ENCODE results near the gene ZAR1L. TPM values are rescaled to one million over a fixed set of nuclear protein-coding genes. Genes with fewer than 3 reads are reported as not detected.

The ZAR1L gene
- total RNA-seq, 2 donors from 2014 or later = not detected

GRCh38 chr13:32284927-32285632, 30.1 kb downstream of the ZAR1L start:
- Histone ChIP-seq H3K36me3 (no peaks in the 10 kb centered on the region), H3K9me3 (no peaks in the 10 kb centered on the region), H3K27me3 (no peaks in the 10 kb centered on the region), H3K4me1 (no peaks in the 10 kb centered on the region), H3K27ac (no peak overlapping the region), H3K9ac (ENCODE audit: low read depth in 2 of 2, low read length in 2 of 2) (no peak overlapping the region), H3K4me3 (no peak overlapping the region)
- no peak for TF ChIP-seq CTCF (IDR thresholded peaks at IDR 0.05)
- intact Hi-C loops (cut with DNase I) = no loop called here
- no peak for DNase-seq

DNA sequence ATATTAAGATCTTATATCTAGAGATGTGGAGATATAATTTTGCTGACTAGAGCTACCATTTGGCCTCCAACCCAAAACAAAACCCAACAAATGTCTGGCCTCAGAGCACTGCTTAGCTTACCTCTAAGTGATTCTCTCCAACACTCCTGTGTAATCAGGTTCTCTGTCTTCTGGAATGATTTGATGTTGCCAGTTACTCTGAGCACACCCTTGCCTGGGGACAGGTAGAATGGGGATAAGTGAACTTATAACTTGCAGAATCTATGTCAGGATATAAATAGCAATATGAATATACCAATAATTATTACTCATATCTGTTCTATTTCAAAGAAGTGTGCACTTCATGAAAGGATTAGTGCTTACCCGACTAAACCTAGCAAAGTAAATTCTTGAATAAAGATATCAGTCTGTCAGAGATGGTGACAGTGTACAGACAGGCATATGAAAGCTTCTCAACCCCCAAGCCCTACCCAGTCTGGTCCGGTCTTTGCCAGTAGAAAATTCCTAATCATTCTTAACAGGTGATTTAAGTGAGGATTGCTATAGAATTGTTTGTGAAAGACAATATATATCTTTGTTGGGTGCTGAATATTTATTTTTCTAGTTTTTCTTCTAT, 33.0 kb downstream of the ZAR1L start:
- no peaks in the 10 kb centered on the region for H3K36me3 ChIP-seq
- H3K9ac ChIP-seq (ENCODE audit: low read depth in 2 of 2, low read length in 2 of 2) = no peak overlapping the region
- H3K4me1 ChIP-seq = no peaks in the 10 kb centered on the region
- no peak for TF ChIP-seq CTCF (IDR thresholded peaks at IDR 0.05)
- no peaks in the 10 kb centered on the region for H3K27me3 ChIP-seq
- no peak overlapping the region for H3K4me3 ChIP-seq
- H3K27ac ChIP-seq = no peak overlapping the region
- no peaks in the 10 kb centered on the region for H3K9me3 ChIP-seq
- intact Hi-C loops (cut with DNase I) = no loop called here
- no peak for DNase-seq

DNA sequence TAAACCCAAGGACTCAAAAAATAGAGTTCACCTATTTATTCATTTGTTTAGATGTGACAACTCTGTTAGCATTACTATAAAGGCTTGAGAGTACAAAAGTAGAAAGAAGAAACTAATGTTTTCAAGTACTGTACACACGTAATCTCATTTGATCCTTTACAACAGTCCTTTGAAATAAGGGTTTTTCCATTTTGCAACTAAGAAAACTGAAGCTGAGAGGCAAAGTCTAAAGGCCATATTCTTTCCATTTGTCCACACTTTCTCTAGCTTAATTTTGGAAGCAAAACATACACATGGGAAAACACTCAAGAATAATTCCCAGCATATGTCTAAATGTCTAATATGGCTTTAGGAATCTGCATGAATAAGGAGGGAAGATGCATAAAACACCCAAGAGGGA, 34.1 kb downstream of the ZAR1L start:
- no peak for DNase-seq
- Histone ChIP-seq H3K27ac (no peak overlapping the region), H3K9me3 (no peaks in the 10 kb centered on the region)

DNA sequence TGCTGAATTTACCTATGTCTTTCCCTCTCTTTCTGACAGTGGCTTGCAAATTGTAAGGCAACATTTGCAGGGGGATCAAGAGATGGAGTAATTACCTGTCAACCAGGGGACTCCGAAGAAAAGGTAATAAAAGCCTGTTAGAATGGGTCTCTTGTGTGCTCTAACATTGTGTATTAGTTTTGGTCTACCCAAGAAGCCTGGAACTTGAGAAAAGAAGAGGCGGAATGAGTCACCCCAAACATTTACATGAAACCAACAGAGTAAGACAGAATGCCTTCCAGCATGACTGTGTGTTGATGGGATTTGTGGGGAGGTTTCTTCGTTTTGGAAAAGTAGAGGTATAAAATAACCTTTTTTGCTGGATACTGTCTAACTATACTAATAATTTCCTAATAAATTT, 36.7 kb downstream of the ZAR1L start:
- H3K36me3 ChIP-seq = no peaks in the 10 kb centered on the region
- no peaks in the 10 kb centered on the region for H3K27me3 ChIP-seq
- intact Hi-C loops (cut with DNase I) = no loop called here
- no peaks in the 10 kb centered on the region for H3K9me3 ChIP-seq
- no peak for DNase-seq
- no peak for TF ChIP-seq CTCF (IDR thresholded peaks at IDR 0.05)
- no peak overlapping the region for H3K9ac ChIP-seq (ENCODE audit: low read depth in 2 of 2, low read length in 2 of 2)
- no peak overlapping the region for H3K27ac ChIP-seq
- no peak overlapping the region for H3K4me3 ChIP-seq
- H3K4me1 ChIP-seq = no peaks in the 10 kb centered on the region

More for the DNA sequence above, 34.1 kb downstream of the ZAR1L start:
- H3K27me3 ChIP-seq = no peaks in the 10 kb centered on the region
- H3K4me3 ChIP-seq = no peak overlapping the region
- no peaks in the 10 kb centered on the region for H3K4me1 ChIP-seq
- intact Hi-C loops (cut with DNase I) = no loop called here
- no peaks in the 10 kb centered on the region for H3K36me3 ChIP-seq
- no peak overlapping the region for H3K9ac ChIP-seq (ENCODE audit: low read depth in 2 of 2, low read length in 2 of 2)
- TF ChIP-seq CTCF (IDR thresholded peaks at IDR 0.05) = no peak

GRCh38 chr13:32277839-32278238, 37.3 kb downstream of the ZAR1L start:
- no peak overlapping the region for H3K9ac ChIP-seq (ENCODE audit: low read depth in 2 of 2, low read length in 2 of 2)
- H3K9me3 ChIP-seq = no peaks in the 10 kb centered on the region
- no peak for TF ChIP-seq CTCF (IDR thresholded peaks at IDR 0.05)
- no peaks in the 10 kb centered on the region for H3K27me3 ChIP-seq
- no peak for DNase-seq
- intact Hi-C loops (cut with DNase I) = no loop called here
- no peak overlapping the region for H3K4me3 ChIP-seq
- H3K4me1 ChIP-seq = no peaks in the 10 kb centered on the region
- H3K27ac ChIP-seq = no peak overlapping the region
- H3K36me3 ChIP-seq = no peaks in the 10 kb centered on the region

All from colonic mucosa (tissue), 4 donors.